HepG2 (cell line): ENCODE measurements around the gene P4HA3. TPM values are rescaled to one million over a fixed set of nuclear protein-coding genes. Genes with fewer than 3 reads are reported as not detected.

Source experiments
- ATAC-seq: fragments of 200-7000 bp; cut with Tn5 transposase; 3 replicates; pipeline ENCODE4 v1.9.1; 2020; ENCODE audit warnings: mild to moderate bottlenecking, moderate library complexity
- BruUV-seq: library from RNA; stranded (reverse); fragments of 400-500 nt; replicated peaks from 2 replicates; lab custom pipeline; 2021; lab: Mats Ljungman, UMichigan
- CTCF ChIA-PET: fragments of 300-600 bp; formaldehyde crosslinking; extraction: SDS; loops from one replicate; lab custom pipeline; 2021; ENCODE audit warnings: low total read pairs, inconsistent platforms, low intra/inter-chr PET ratio; lab: Yijun Ruan, JAX
- POLR2A ChIA-PET: fragments of 350-600 bp; sonication (Branson Sonifier 250); formaldehyde crosslinking; loops from one replicate; lab custom pipeline; 2020; ENCODE audit warnings: antibody characterized with exemption, inconsistent platforms; lab: Yijun Ruan, JAX
- DNase-seq: peaks from one replicate; pipeline ENCODE4 v3.0.0-alpha.2; 2015; ENCODE audit warnings: low spot score
- FAIRE-seq: peaks from 3 replicates; lab custom pipeline; 2011; peaks lifted over from hg19 to GRCh38; lab: Jason Lieb, UNC
- H2AFZ ChIP-seq: one replicate; pipeline ENCODE4 v1.6.1; 2011; ENCODE audit warnings: low read length, inconsistent platforms
- H3K27ac ChIP-seq: fragments of 300-600 bp; 3 replicates; pipeline ENCODE4 v1.8.0; 2011; ENCODE audit warnings: mixed run types, mild to moderate bottlenecking, mixed read lengths, low read length, inconsistent platforms; ENCODE audit not compliant: insufficient read depth; ENCODE audit errors: extremely low read length
- H3K27me3 ChIP-seq, 2 experiments: fragments of 200-600 bp in 1 of 2; 2 replicates in 1 of 2; 3 replicates in 1 of 2; pipeline versions ENCODE4 v1.6.0 to v1.8.0; 2011; ENCODE audit warnings: low read length in 2 of 2, mild to moderate bottlenecking in 2 of 2, moderate library complexity in 2 of 2, inconsistent platforms in 1 of 2; ENCODE audit not compliant: insufficient read depth in 2 of 2, control insufficient read depth in 1 of 2
- H3K36me3 ChIP-seq, 2 experiments: fragments of 200-600 bp in 1 of 2; replicated peaks in 1 of 2; 2 replicates in 1 of 2; 3 replicates in 1 of 2; pipeline versions ENCODE4 v1.5.1 to v1.8.0; 2011; ENCODE audit warnings: low read length in 2 of 2, inconsistent platforms in 1 of 2; ENCODE audit not compliant: insufficient read depth in 2 of 2, control insufficient read depth in 1 of 2
- H3K4me1 ChIP-seq: 2 replicates; pipeline ENCODE4 v1.5.1; 2012; ENCODE audit warnings: low read length, inconsistent platforms; ENCODE audit not compliant: insufficient read depth
- H3K4me2 ChIP-seq: 2 replicates; pipeline ENCODE4 v1.6.0; 2011; ENCODE audit warnings: low read depth, low read length, inconsistent platforms
- H3K4me3 ChIP-seq, 3 experiments: fragments of 200-600 bp in 1 of 3; sonication (generic), shearing (Covaris generic) in 1 of 3; replicated peaks in 1 of 3; 2 replicates each; pipeline ENCODE4 v1.5.1; 2011 to 2016; ENCODE audit warnings: low read length in 3 of 3, inconsistent platforms in 2 of 3, low read depth in 2 of 3, mild to moderate bottlenecking in 2 of 3, control low read depth in 1 of 3, mixed read lengths in 1 of 3; ENCODE audit not compliant: insufficient read depth in 1 of 3
- H3K79me2 ChIP-seq: one replicate; pipeline ENCODE4 v1.6.1; 2011; ENCODE audit warnings: low read length, inconsistent platforms; ENCODE audit not compliant: insufficient read depth
- H3K9ac ChIP-seq: 2 replicates; pipeline ENCODE4 v1.6.0; 2011; ENCODE audit warnings: mild to moderate bottlenecking, low read depth, low read length, inconsistent platforms; ENCODE audit not compliant: insufficient read depth
- H3K9me3 ChIP-seq: 2 replicates; pipeline ENCODE4 v1.5.1; 2012; ENCODE audit warnings: mild to moderate bottlenecking, low read length
- H4K20me1 ChIP-seq: 2 replicates; pipeline ENCODE4 v1.6.0; 2011; ENCODE audit warnings: inconsistent platforms, mild to moderate bottlenecking, low read length, moderate library complexity; ENCODE audit not compliant: insufficient read depth
- DRAP1 ChIP-seq: IDR thresholded peaks from 2 replicates; pipeline ENCODE4 v1.6.1; 2016; ENCODE audit warnings: missing genetic modification reagents, missing compliant biosample characterization
- PITX1 ChIP-seq: sonication (generic); formaldehyde crosslinking; IDR thresholded peaks from 2 replicates; pipeline ENCODE4 v1.5.1; 2020; ENCODE audit warnings: mild to moderate bottlenecking, missing genetic modification reagents
- RFX3 ChIP-seq: IDR thresholded peaks from 2 replicates; pipeline ENCODE4 v1.6.1; 2016; ENCODE audit warnings: missing biosample characterization, missing genetic modification reagents
- SMARCC2 ChIP-seq: fragments of 450-650 bp; IDR thresholded peaks from 2 replicates; pipeline ENCODE4 v1.6.1; 2017; ENCODE audit warnings: antibody characterized with exemption, mild to moderate bottlenecking
- SNAI1 ChIP-seq: sonication (generic); formaldehyde crosslinking; IDR thresholded peaks from 2 replicates; pipeline ENCODE4 v1.5.0; 2020; ENCODE audit warnings: mild to moderate bottlenecking, missing genetic modification reagents, borderline replicate concordance
- STAT6 ChIP-seq: sonication (generic); formaldehyde crosslinking; IDR thresholded peaks from 2 replicates; pipeline ENCODE4 v1.4.0; 2020; ENCODE audit warnings: missing genetic modification reagents, mild to moderate bottlenecking, borderline replicate concordance
- ZNF180 ChIP-seq: sonication (generic); formaldehyde crosslinking; IDR thresholded peaks from 2 replicates; pipeline ENCODE4 v1.4.0; 2020; ENCODE audit warnings: low read depth, missing genetic modification reagents, borderline replicate concordance
- ZNF83 ChIP-seq: sonication (generic); formaldehyde crosslinking; IDR thresholded peaks from 2 replicates; pipeline ENCODE4 v1.4.0; 2020; ENCODE audit warnings: missing genetic modification reagents, mild to moderate bottlenecking, borderline replicate concordance
- ZSCAN9 ChIP-seq: IDR thresholded peaks from 2 replicates; pipeline ENCODE4 v1.6.1; 2016; ENCODE audit warnings: borderline replicate concordance
- WGBS: methylation state at CpG from one replicate; pipeline ENCODE4 v1.1.6; 2017; ENCODE audit warnings: low lambda C conversion rate; 5-methylcytosine and 5-hydroxymethylcytosine counted together
- in situ Hi-C: cut with HindIII; loops from 2 replicates; pipeline ENCODE4 v1.10.0; 2017; ENCODE audit warnings: low pct_unique_long_range_greater_than_20kb; ENCODE audit not compliant: extremely low pct_ligation_motif_present
- intact Hi-C: fragments of 100-400 bp; cut with micrococcal nuclease; formaldehyde crosslinking; loops from one replicate; pipeline ENCODE4 v1.10.0; 2022; ENCODE audit not compliant: unreplicated experiment
- polyA plus RNA-seq, 8 experiments: library from polyadenylated mRNA; depleted of rRNA in 3 of 8; stranded (reverse) in 7 of 8; unstranded in 1 of 8; fragments of >200 nt; fragmentation: Illumina TruSeq in 4 of 8; extraction: Trizol in 4 of 8; gene quantifications; 2 replicates each; pipeline versions ENCODE4 v1.2.1 to v1.2.3, GENCODE V29; 2011 to 2016; ENCODE audit warnings: low read depth in 4 of 8, missing spikeins in 1 of 8, mixed read lengths in 1 of 8; ENCODE audit not compliant: insufficient read depth in 1 of 8
- total RNA-seq, 5 experiments: library from RNA; depleted of rRNA; stranded (reverse); fragments of >200 nt; fragmentation: Illumina TruSeq; extraction: Trizol; gene quantifications; 2 replicates each; pipeline ENCODE4 v1.2.3, GENCODE V29; 2016; ENCODE audit warnings: low read depth in 1 of 5
- TF ChIP-seq, protein P1 (sequence below): sonication (generic); formaldehyde crosslinking; IDR thresholded peaks from 2 replicates; pipeline ENCODE4 v1.5.0; 2020; ENCODE audit warnings: mild to moderate bottlenecking, missing genetic modification reagents
- TF ChIP-seq, protein P2 (sequence below): sonication (generic); formaldehyde crosslinking; IDR thresholded peaks from 2 replicates; pipeline ENCODE4 v1.4.0; 2020; ENCODE audit warnings: missing genetic modification reagents
- TF ChIP-seq, protein P3 (sequence below): IDR thresholded peaks from 2 replicates; pipeline ENCODE4 v1.6.1; 2012; ENCODE audit warnings: low read length, improper control_type of control experiment

Gene P4HA3
- total and polyA plus RNA-seq, 2 of the 13 experiments (the other 11 are each of a cell fraction or from before 2014, with no cell fraction given) = not detected

- DNase-seq (peak; percentile 42), FAIRE-seq (peak; percentile 91), ATAC-seq (peak; percentile 61)
- H3K9me3 ChIP-seq = no peaks in the 10 kb centered on the region
- ChIA-PET POLR2A (interaction anchor here (1.0 kb wide), 2 partner anchors 194 to 314 kb away, joined by 4 to 6 read pairs; no protein-coding TSS in a partner anchor), CTCF (interaction anchor here (1.4 to 2.9 kb wide), 2 partner anchors 66 to 194 kb away, joined by 7 to 21 read pairs; no protein-coding TSS in a partner anchor)
- in situ Hi-C loops (loop anchor here (10.0 kb wide), 1 partner anchor 199 kb away; no protein-coding TSS in a partner anchor), intact Hi-C loops (loop anchor here (1.0 to 5.0 kb wide), 2 partner anchors 66 to 193 kb away; no protein-coding TSS in a partner anchor)
- no TSS peak for BruUV-seq
- H3K27ac ChIP-seq = no peak overlapping the region
- H3K4me1 ChIP-seq = peaks cover 8% of the 10 kb centered on the region; the same call in 1 of the 2 replicates
- WGBS = 65% methylated on average over 5 of the region's 5 CpGs
- H3K27me3 ChIP-seq = no peaks in the 10 kb centered on the region
- peaks cover 11 to 34% of the 10 kb centered on the region in 2 experiments for H3K36me3 ChIP-seq
- H2AFZ ChIP-seq = no peak overlapping the region
- H3K4me2 ChIP-seq = no peak overlapping the region
- no peaks in the 10 kb centered on the region for H4K20me1 ChIP-seq
- H3K4me3 ChIP-seq = no peak overlapping the region
- no peaks in the 10 kb centered on the region for H3K79me2 ChIP-seq
- H3K9ac ChIP-seq = no peak overlapping the region
- TF ChIP-seq ZSCAN9 (CRISPR knock-in tag) (no peak), PITX1 (CRISPR knock-in tag) (no peak), ZNF83 (CRISPR knock-in tag) (no peak), RFX3 (CRISPR knock-in tag) (no peak), DRAP1 (CRISPR knock-in tag) (no peak), SMARCC2 (no peak), STAT6 (no peak), SNAI1 (CRISPR knock-in tag) (no peak), ZNF180 (CRISPR knock-in tag) (no peak)
- TF ChIP-seq, protein P1, sequence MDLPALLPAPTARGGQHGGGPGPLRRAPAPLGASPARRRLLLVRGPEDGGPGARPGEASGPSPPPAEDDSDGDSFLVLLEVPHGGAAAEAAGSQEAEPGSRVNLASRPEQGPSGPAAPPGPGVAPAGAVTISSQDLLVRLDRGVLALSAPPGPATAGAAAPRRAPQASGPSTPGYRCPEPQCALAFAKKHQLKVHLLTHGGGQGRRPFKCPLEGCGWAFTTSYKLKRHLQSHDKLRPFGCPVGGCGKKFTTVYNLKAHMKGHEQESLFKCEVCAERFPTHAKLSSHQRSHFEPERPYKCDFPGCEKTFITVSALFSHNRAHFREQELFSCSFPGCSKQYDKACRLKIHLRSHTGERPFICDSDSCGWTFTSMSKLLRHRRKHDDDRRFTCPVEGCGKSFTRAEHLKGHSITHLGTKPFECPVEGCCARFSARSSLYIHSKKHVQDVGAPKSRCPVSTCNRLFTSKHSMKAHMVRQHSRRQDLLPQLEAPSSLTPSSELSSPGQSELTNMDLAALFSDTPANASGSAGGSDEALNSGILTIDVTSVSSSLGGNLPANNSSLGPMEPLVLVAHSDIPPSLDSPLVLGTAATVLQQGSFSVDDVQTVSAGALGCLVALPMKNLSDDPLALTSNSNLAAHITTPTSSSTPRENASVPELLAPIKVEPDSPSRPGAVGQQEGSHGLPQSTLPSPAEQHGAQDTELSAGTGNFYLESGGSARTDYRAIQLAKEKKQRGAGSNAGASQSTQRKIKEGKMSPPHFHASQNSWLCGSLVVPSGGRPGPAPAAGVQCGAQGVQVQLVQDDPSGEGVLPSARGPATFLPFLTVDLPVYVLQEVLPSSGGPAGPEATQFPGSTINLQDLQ (CRISPR knock-in tag) = no peak
- TF ChIP-seq, protein P2, sequence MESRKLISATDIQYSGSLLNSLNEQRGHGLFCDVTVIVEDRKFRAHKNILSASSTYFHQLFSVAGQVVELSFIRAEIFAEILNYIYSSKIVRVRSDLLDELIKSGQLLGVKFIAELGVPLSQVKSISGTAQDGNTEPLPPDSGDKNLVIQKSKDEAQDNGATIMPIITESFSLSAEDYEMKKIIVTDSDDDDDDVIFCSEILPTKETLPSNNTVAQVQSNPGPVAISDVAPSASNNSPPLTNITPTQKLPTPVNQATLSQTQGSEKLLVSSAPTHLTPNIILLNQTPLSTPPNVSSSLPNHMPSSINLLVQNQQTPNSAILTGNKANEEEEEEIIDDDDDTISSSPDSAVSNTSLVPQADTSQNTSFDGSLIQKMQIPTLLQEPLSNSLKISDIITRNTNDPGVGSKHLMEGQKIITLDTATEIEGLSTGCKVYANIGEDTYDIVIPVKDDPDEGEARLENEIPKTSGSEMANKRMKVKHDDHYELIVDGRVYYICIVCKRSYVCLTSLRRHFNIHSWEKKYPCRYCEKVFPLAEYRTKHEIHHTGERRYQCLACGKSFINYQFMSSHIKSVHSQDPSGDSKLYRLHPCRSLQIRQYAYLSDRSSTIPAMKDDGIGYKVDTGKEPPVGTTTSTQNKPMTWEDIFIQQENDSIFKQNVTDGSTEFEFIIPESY (CRISPR knock-in tag) = no peak
- TF ChIP-seq, protein P3, sequence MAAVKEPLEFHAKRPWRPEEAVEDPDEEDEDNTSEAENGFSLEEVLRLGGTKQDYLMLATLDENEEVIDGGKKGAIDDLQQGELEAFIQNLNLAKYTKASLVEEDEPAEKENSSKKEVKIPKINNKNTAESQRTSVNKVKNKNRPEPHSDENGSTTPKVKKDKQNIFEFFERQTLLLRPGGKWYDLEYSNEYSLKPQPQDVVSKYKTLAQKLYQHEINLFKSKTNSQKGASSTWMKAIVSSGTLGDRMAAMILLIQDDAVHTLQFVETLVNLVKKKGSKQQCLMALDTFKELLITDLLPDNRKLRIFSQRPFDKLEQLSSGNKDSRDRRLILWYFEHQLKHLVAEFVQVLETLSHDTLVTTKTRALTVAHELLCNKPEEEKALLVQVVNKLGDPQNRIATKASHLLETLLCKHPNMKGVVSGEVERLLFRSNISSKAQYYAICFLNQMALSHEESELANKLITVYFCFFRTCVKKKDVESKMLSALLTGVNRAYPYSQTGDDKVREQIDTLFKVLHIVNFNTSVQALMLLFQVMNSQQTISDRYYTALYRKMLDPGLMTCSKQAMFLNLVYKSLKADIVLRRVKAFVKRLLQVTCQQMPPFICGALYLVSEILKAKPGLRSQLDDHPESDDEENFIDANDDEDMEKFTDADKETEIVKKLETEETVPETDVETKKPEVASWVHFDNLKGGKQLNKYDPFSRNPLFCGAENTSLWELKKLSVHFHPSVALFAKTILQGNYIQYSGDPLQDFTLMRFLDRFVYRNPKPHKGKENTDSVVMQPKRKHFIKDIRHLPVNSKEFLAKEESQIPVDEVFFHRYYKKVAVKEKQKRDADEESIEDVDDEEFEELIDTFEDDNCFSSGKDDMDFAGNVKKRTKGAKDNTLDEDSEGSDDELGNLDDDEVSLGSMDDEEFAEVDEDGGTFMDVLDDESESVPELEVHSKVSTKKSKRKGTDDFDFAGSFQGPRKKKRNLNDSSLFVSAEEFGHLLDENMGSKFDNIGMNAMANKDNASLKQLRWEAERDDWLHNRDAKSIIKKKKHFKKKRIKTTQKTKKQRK = no peak
Measured at GRCh38 chr11:74255741-74256375, 55.6 kb downstream of the P4HA3 start.
